IMR-90 (cell line): Measurements from ENCODE around the gene SERPINA9. TPM values are rescaled to one million over a fixed set of nuclear protein-coding genes. Genes with fewer than 3 reads are reported as not detected.

ENCODE experiments used
- ATAC-seq: fragments of 200-7000 bp; cut with Tn5 transposase; 2 replicates; pipeline ENCODE4 v1.9.1; 2020; ENCODE audit warnings: low read depth, mild to moderate bottlenecking, moderate library complexity
- BruUV-seq: library from RNA; stranded (reverse); fragments of 400-500 nt; replicated peaks from 2 replicates; lab custom pipeline; 2021; lab: Mats Ljungman, UMichigan
- CTCF ChIA-PET: fragments of 300-600 bp; formaldehyde crosslinking; extraction: SDS; loops from one replicate; lab custom pipeline; 2021; ENCODE audit warnings: antibody characterized with exemption; lab: Yijun Ruan, JAX
- POLR2A ChIA-PET: fragments of 300-600 bp; sonication (Branson Sonifier 250); formaldehyde crosslinking; loops from one replicate; lab custom pipeline; 2022; ENCODE audit warnings: antibody characterized with exemption; ENCODE audit not compliant: unreplicated experiment; lab: Charles Lee
- DNase-seq: peaks from one replicate; pipeline ENCODE4 v3.0.0; 2013
- H2AFZ ChIP-seq: replicated peaks from 2 replicates; pipeline ENCODE3; 2013; ENCODE audit warnings: low read length, mild to moderate bottlenecking; ENCODE audit not compliant: poor library complexity
- H2AK5ac ChIP-seq: 2 replicates; pipeline ENCODE4 v1.6.1; 2013; ENCODE audit warnings: low read depth, low read length, inconsistent platforms
- H2AK9ac ChIP-seq: replicated peaks from 2 replicates; pipeline ENCODE3; 2013; ENCODE audit warnings: mild to moderate bottlenecking, low read depth, low read length, moderate library complexity; ENCODE audit not compliant: poor library complexity
- H2BK120ac ChIP-seq: 2 replicates; pipeline ENCODE4 v1.6.1; 2013; ENCODE audit warnings: low read depth, low read length, inconsistent platforms
- H2BK15ac ChIP-seq: 3 replicates; pipeline ENCODE4 v1.6.1; 2013; ENCODE audit warnings: low read depth, low read length, inconsistent platforms
- H2BK20ac ChIP-seq: 2 replicates; pipeline ENCODE4 v1.6.1; 2013; ENCODE audit warnings: low read depth, mild to moderate bottlenecking, inconsistent platforms, low read length, moderate library complexity
- H2BK5ac ChIP-seq: 2 replicates; pipeline ENCODE4 v1.6.1; 2013; ENCODE audit warnings: mild to moderate bottlenecking, low read depth, low read length, inconsistent platforms; ENCODE audit not compliant: poor library complexity, severe bottlenecking
- H3K14ac ChIP-seq: replicated peaks from 2 replicates; pipeline ENCODE4 v1.6.1; 2013; ENCODE audit warnings: low read depth, low read length, inconsistent platforms
- H3K18ac ChIP-seq: 2 replicates; pipeline ENCODE4 v1.6.1; 2013; ENCODE audit warnings: low read depth, low read length, control low read depth
- H3K23ac ChIP-seq: 2 replicates; pipeline ENCODE4 v1.6.1; 2013; ENCODE audit warnings: low read depth, low read length, inconsistent platforms
- H3K27ac ChIP-seq: 2 replicates; pipeline ENCODE4 v1.5.1; 2013; ENCODE audit warnings: mild to moderate bottlenecking, control low read depth, low read length; ENCODE audit not compliant: insufficient read depth
- H3K27me3 ChIP-seq: 2 replicates; pipeline ENCODE4 v1.6.1; 2013; ENCODE audit warnings: low read length; ENCODE audit not compliant: control insufficient read depth, insufficient read depth
- H3K36me3 ChIP-seq: 2 replicates; pipeline ENCODE4 v1.6.1; 2013; ENCODE audit warnings: low read length, mixed read lengths; ENCODE audit not compliant: control insufficient read depth, insufficient read depth
- H3K4ac ChIP-seq: 2 replicates; pipeline ENCODE4 v1.6.1; 2013; ENCODE audit warnings: low read depth, low read length, inconsistent platforms
- H3K4me1 ChIP-seq: 2 replicates; pipeline ENCODE4 v1.6.1; 2013; ENCODE audit warnings: low read length, mixed read lengths; ENCODE audit not compliant: control insufficient read depth, insufficient read depth
- H3K4me2 ChIP-seq: 2 replicates; pipeline ENCODE4 v1.6.1; 2013; ENCODE audit warnings: low read depth, mild to moderate bottlenecking, control low read depth, low read length, moderate library complexity
- H3K4me3 ChIP-seq: 2 replicates; pipeline ENCODE4 v1.5.1; 2013; ENCODE audit warnings: low read depth, mild to moderate bottlenecking, control low read depth, low read length, moderate library complexity; ENCODE audit not compliant: insufficient read depth
- H3K56ac ChIP-seq: 2 replicates; pipeline ENCODE4 v1.6.1; 2013; ENCODE audit warnings: low read length, inconsistent platforms; ENCODE audit not compliant: insufficient read depth; ENCODE audit errors: extremely low read depth
- H3K79me1 ChIP-seq, 2 experiments: 2 replicates each; pipeline ENCODE4 v1.6.1; 2013; ENCODE audit warnings: low read length in 2 of 2, inconsistent platforms in 1 of 2, low read depth in 1 of 2
- H3K9ac ChIP-seq: 2 replicates; pipeline ENCODE4 v1.6.1; 2013; ENCODE audit warnings: low read depth, low read length, control low read depth
- H3K9me1 ChIP-seq: 2 replicates; pipeline ENCODE4 v1.6.1; 2013; ENCODE audit warnings: low read length, inconsistent platforms; ENCODE audit not compliant: insufficient read depth
- H3K9me3 ChIP-seq: 2 replicates; pipeline ENCODE4 v1.6.1; 2013; ENCODE audit warnings: low read length; ENCODE audit not compliant: control insufficient read depth, insufficient read depth
- H4K20me1 ChIP-seq: 2 replicates; pipeline ENCODE4 v1.6.1; 2013; ENCODE audit warnings: low read length, inconsistent platforms; ENCODE audit not compliant: insufficient read depth
- H4K5ac ChIP-seq: 2 replicates; pipeline ENCODE4 v1.6.1; 2013; ENCODE audit warnings: mild to moderate bottlenecking, low read depth, low read length, control low read depth
- H4K8ac ChIP-seq, 2 experiments: 2 replicates each; pipeline ENCODE4 v1.6.1; 2013; ENCODE audit warnings: low read depth in 2 of 2, low read length in 2 of 2, control low read depth in 1 of 2, inconsistent platforms in 1 of 2
- H4K91ac ChIP-seq: 2 replicates; pipeline ENCODE4 v1.6.1; 2013; ENCODE audit warnings: low read depth, low read length, inconsistent platforms; ENCODE audit not compliant: insufficient read depth
- BHLHE40 ChIP-seq: fragments of 150-350 bp; IDR thresholded peaks from 2 replicates; pipeline ENCODE4 v1.6.1; 2016; ENCODE audit warnings: mild to moderate bottlenecking, low read depth, low read length
- CEBPB ChIP-seq: IDR thresholded peaks from 2 replicates; pipeline ENCODE4 v1.6.1; 2012; ENCODE audit warnings: low read depth, low read length, improper control_type of control experiment
- CHD1 ChIP-seq: IDR thresholded peaks from 2 replicates; pipeline ENCODE4 v1.6.1; 2012; ENCODE audit warnings: low read depth, low read length, improper control_type of control experiment
- FOS ChIP-seq: fragments of 150-350 bp; IDR thresholded peaks from 2 replicates; pipeline ENCODE4 v1.6.1; 2016; ENCODE audit warnings: low read depth, low read length
- MAFK ChIP-seq: IDR thresholded peaks from 2 replicates; pipeline ENCODE4 v1.6.1; 2012; ENCODE audit warnings: low read depth, low read length, improper control_type of control experiment
- MAZ ChIP-seq: IDR thresholded peaks from 2 replicates; pipeline ENCODE4 v1.6.1; 2012; ENCODE audit warnings: low read depth, mild to moderate bottlenecking, low read length, improper control_type of control experiment, moderate library complexity, borderline replicate concordance
- MXI1 ChIP-seq: IDR thresholded peaks from 2 replicates; pipeline ENCODE4 v1.6.1; 2012; ENCODE audit warnings: low read depth, mild to moderate bottlenecking, low read length, moderate library complexity, borderline replicate concordance
- NFE2L2 ChIP-seq: fragments of 150-350 bp; IDR thresholded peaks from 2 replicates; pipeline ENCODE4 v1.6.1; 2016; ENCODE audit warnings: low read depth, mild to moderate bottlenecking, low read length
- POLR2A ChIP-seq: IDR thresholded peaks from 2 replicates; pipeline ENCODE4 v1.6.1; 2012; ENCODE audit warnings: mild to moderate bottlenecking, low read depth, low read length
- RAD21 ChIP-seq: IDR thresholded peaks from 2 replicates; pipeline ENCODE4 v1.6.1; 2012; ENCODE audit warnings: low read length, improper control_type of control experiment
- RCOR1 ChIP-seq: IDR thresholded peaks from 2 replicates; pipeline ENCODE4 v1.6.1; 2012; ENCODE audit warnings: mild to moderate bottlenecking, low read length, improper control_type of control experiment; ENCODE audit not compliant: insufficient replicate concordance
- RFX5 ChIP-seq: IDR thresholded peaks from 2 replicates; pipeline ENCODE4 v1.8.0; 2012; ENCODE audit warnings: low read depth, mild to moderate bottlenecking, low read length, moderate library complexity
- SMC3 ChIP-seq: fragments of 150-350 bp; IDR thresholded peaks from 2 replicates; pipeline ENCODE4 v1.6.1; 2016; ENCODE audit warnings: low read depth, mild to moderate bottlenecking, antibody characterized with exemption, low read length, moderate library complexity
- WGBS, 2 experiments: methylation state at CpG; one replicate each; pipeline versions ENCODE4 v1.1.5 to v1.1.7; 2013; ENCODE audit warnings: missing lambda C conversion rate in 2 of 2; ENCODE audit not compliant: insufficient read length in 1 of 2; ENCODE audit errors: extremely low coverage in 2 of 2; 5-methylcytosine and 5-hydroxymethylcytosine counted together
- dilution Hi-C: fragments of 300-500 bp; cut with HindIII; formaldehyde crosslinking; loops from one replicate; pipeline ENCODE4 v1.14.3; 2018; ENCODE audit warnings: low sequenced_read_pairs; ENCODE audit not compliant: unreplicated experiment
- in situ Hi-C: fragments of 300-500 bp; cut with MboI; formaldehyde crosslinking; loops from 3 replicates; pipeline ENCODE4 v1.14.3; 2019; ENCODE audit warnings: low sequenced_read_pairs, inconsistent platforms, mixed read lengths
- intact Hi-C: fragments of 100-400 bp; cut with micrococcal nuclease; formaldehyde crosslinking; loops from 2 replicates; pipeline ENCODE4 v1.10.0; 2022
- polyA plus RNA-seq, 3 experiments: library from polyadenylated mRNA; depleted of rRNA; stranded (reverse); fragments of >200 nt; gene quantifications; 2 replicates each; pipeline ENCODE4 v1.2.3, GENCODE V29; 2012; ENCODE audit warnings: low replicate concordance in 1 of 3
- total RNA-seq: library from RNA; depleted of rRNA; stranded (reverse); fragments of >200 nt; gene quantifications from 2 replicates; pipeline ENCODE4 v1.2.3, GENCODE V29; 2012
- TF ChIP-seq, protein P1 (sequence below): fragments of 150-350 bp; IDR thresholded peaks from 2 replicates; pipeline ENCODE4 v1.6.1; 2016; ENCODE audit warnings: low read depth, mild to moderate bottlenecking, low read length, moderate library complexity, borderline replicate concordance
- TF ChIP-seq, protein P2 (sequence below): fragments of 150-350 bp; IDR thresholded peaks from 2 replicates; pipeline ENCODE4 v1.6.1; 2017; ENCODE audit warnings: mild to moderate bottlenecking, antibody characterized with exemption, low read length, low read depth
- TF ChIP-seq, protein P3 (sequence below): conservative IDR thresholded peaks from 2 replicates; pipeline ENCODE4 v1.5.1; 2012; ENCODE audit warnings: mild to moderate bottlenecking, low read depth, low read length, improper control_type of control experiment

The SERPINA9 gene
- total and polyA plus RNA-seq, 2 of the 4 experiments (the other 2 are of a cell fraction): 0.09 to 0.18 TPM

DNA sequence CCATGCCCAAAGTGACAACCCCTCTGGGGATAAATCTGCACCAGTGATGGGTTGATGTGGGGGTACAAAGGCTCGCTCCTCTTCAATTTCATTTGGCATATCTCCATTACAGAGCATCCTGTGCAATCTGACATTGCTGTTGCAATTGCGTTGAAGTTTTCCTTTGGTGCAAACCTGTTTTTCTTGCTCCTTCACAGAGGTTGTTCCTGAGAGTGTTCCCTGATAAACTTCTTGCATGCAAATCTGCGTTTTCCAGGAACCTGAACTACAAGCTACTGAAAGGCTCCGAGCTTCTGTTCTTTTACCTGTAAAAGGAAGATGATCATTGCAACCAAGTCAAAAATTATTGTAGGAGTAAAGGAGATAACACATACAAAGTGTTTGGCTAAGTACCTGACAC is 49.5 kb downstream of the SERPINA9 start:
- Histone ChIP-seq H2AK9ac (no peak overlapping the region), H2BK120ac (no peak overlapping the region), H3K9ac (no peak overlapping the region), H3K4me2 (no peak overlapping the region), H3K23ac (no peak overlapping the region), H4K91ac (no peak overlapping the region), H3K18ac (no peak overlapping the region), H3K36me3 (no peaks in the 10 kb centered on the region), H4K8ac (no peak overlapping the region), H2AFZ (no peak overlapping the region), H3K14ac (no peak overlapping the region), H3K9me1 (no peaks in the 10 kb centered on the region), H3K4me3 (no peak overlapping the region), H3K4ac (no peak overlapping the region), H2BK5ac (no peak overlapping the region), H3K4me1 (no peaks in the 10 kb centered on the region), H3K27ac (no peak overlapping the region), H2BK20ac (no peak overlapping the region), H4K5ac (no peak overlapping the region), H4K20me1 (no peaks in the 10 kb centered on the region), H3K27me3 (peaks cover 9% of the 10 kb centered on the region; the same call in 1 of the 2 replicates), H2AK5ac (no peak overlapping the region), H3K79me1 (no peaks in the 10 kb centered on the region), H3K56ac (no peak overlapping the region), H3K9me3 (no peaks in the 10 kb centered on the region), H2BK15ac (no peak overlapping the region)
- TF ChIP-seq CEBPB (no peak), NFE2L2 (no peak), RFX5 (no peak), MXI1 (no peak), FOS (no peak), MAZ (no peak), RAD21 (no peak), CHD1 (no peak), BHLHE40 (no peak), POLR2A (no peak), SMC3 (no peak), RCOR1 (no peak), MAFK (no peak)
- TF ChIP-seq, protein P1, sequence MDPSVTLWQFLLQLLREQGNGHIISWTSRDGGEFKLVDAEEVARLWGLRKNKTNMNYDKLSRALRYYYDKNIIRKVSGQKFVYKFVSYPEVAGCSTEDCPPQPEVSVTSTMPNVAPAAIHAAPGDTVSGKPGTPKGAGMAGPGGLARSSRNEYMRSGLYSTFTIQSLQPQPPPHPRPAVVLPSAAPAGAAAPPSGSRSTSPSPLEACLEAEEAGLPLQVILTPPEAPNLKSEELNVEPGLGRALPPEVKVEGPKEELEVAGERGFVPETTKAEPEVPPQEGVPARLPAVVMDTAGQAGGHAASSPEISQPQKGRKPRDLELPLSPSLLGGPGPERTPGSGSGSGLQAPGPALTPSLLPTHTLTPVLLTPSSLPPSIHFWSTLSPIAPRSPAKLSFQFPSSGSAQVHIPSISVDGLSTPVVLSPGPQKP: no peak
- TF ChIP-seq, protein P2, sequence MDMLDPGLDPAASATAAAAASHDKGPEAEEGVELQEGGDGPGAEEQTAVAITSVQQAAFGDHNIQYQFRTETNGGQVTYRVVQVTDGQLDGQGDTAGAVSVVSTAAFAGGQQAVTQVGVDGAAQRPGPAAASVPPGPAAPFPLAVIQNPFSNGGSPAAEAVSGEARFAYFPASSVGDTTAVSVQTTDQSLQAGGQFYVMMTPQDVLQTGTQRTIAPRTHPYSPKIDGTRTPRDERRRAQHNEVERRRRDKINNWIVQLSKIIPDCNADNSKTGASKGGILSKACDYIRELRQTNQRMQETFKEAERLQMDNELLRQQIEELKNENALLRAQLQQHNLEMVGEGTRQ: no peak
- TF ChIP-seq, protein P3, sequence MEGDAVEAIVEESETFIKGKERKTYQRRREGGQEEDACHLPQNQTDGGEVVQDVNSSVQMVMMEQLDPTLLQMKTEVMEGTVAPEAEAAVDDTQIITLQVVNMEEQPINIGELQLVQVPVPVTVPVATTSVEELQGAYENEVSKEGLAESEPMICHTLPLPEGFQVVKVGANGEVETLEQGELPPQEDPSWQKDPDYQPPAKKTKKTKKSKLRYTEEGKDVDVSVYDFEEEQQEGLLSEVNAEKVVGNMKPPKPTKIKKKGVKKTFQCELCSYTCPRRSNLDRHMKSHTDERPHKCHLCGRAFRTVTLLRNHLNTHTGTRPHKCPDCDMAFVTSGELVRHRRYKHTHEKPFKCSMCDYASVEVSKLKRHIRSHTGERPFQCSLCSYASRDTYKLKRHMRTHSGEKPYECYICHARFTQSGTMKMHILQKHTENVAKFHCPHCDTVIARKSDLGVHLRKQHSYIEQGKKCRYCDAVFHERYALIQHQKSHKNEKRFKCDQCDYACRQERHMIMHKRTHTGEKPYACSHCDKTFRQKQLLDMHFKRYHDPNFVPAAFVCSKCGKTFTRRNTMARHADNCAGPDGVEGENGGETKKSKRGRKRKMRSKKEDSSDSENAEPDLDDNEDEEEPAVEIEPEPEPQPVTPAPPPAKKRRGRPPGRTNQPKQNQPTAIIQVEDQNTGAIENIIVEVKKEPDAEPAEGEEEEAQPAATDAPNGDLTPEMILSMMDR: no peak
- no peak for DNase-seq
- BruUV-seq: no TSS peak
- intact Hi-C loops: loop anchor here (10.0 kb wide), 1 partner anchor 1568 kb away; no protein-coding TSS in a partner anchor
- ChIA-PET CTCF (no interaction called here), POLR2A (no interaction called here)
- WGBS, 2 experiments: 83% methylated on average over 1 of the region's 4 CpGs; no CpG with 5 or more reads in 1 of the 2 experiments
- in situ Hi-C loops: no loop called here
- ATAC-seq: no peak
- dilution Hi-C loops: no loop called here
